ENCODE measurements around the gene TRIP11.

TRIP11 gene

DNA sequence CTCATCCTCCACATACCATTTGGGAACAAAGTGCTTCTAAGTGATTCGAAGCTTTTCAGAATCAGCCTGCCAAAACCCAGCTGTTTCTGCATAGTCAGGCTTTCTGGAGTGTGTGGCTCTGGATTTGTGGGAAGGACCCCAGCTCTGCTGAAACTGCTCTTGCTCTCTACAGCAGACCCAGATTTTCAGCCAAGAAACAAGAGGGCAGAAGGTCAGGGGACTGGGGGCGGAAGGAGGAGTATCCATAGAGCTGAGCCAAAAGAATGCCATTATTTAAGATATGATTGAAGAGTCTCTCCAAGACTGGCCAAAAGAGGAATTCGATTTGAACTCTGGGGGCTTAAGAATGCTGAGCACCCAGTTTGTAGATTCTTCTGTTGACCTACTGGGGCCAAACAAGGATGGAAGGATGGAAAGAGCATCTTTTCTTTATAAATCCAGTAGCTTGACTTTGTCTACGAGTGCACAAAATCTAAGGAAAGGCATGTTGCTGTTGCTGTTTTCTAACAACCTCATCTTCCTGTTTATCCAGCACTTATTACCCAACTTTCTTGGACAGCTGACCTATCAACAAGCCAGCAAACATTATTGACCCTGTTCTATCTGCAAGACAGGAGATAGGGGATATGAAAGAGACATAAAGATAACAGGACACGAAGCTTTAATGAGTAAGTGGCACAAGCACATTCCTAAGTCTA lies 121.5 kb downstream of the TRIP11 start:
- no peak for DNase-seq (ENCODE audit: low read depth)

All from stimulated activated CD8-positive, alpha-beta memory T cell treated with anti-CD3 and anti-CD28 coated beads, Interleukin-12 subunit alpha, Interleukin-12 subunit beta, amount 100 ng/mL, for 1 hour (primary cell).